Measurements from ENCODE around the gene TBXAS1.

- TF ChIP-seq, protein P1, sequence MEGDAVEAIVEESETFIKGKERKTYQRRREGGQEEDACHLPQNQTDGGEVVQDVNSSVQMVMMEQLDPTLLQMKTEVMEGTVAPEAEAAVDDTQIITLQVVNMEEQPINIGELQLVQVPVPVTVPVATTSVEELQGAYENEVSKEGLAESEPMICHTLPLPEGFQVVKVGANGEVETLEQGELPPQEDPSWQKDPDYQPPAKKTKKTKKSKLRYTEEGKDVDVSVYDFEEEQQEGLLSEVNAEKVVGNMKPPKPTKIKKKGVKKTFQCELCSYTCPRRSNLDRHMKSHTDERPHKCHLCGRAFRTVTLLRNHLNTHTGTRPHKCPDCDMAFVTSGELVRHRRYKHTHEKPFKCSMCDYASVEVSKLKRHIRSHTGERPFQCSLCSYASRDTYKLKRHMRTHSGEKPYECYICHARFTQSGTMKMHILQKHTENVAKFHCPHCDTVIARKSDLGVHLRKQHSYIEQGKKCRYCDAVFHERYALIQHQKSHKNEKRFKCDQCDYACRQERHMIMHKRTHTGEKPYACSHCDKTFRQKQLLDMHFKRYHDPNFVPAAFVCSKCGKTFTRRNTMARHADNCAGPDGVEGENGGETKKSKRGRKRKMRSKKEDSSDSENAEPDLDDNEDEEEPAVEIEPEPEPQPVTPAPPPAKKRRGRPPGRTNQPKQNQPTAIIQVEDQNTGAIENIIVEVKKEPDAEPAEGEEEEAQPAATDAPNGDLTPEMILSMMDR (IDR thresholded peaks at IDR 0.05; ENCODE audit: insufficient read depth, low read length, poor library complexity, severe bottlenecking), result no peak
- TF ChIP-seq EZH2phosphoT487 (conservative IDR thresholded peaks at IDR 0.05; ENCODE audit: low read length), result no peak
Observed at GRCh38 chr7:139854124-139854511, 25.1 kb downstream of the TBXAS1 start.
